ENCODE data around the gene ADAT3. TPM values are rescaled to one million over a fixed set of nuclear protein-coding genes. Genes with fewer than 3 reads are reported as not detected.

ADAT3 gene
- total and polyA plus RNA-seq, 8 donors: 1.3 to 9.4 (median 2.9) TPM

- Histone ChIP-seq H3K27me3 (no peaks in the 10 kb centered on the region), H3K27ac (no peak overlapping the region), H3K4me1 (peaks cover 20 to 36% of the 10 kb centered on the region in 2 donors), H3K36me3 (no peaks in the 10 kb centered on the region), H3K4me3 (no peak overlapping the region), H3K9me3 (no peaks in the 10 kb centered on the region)
- TF ChIP-seq, protein P1, sequence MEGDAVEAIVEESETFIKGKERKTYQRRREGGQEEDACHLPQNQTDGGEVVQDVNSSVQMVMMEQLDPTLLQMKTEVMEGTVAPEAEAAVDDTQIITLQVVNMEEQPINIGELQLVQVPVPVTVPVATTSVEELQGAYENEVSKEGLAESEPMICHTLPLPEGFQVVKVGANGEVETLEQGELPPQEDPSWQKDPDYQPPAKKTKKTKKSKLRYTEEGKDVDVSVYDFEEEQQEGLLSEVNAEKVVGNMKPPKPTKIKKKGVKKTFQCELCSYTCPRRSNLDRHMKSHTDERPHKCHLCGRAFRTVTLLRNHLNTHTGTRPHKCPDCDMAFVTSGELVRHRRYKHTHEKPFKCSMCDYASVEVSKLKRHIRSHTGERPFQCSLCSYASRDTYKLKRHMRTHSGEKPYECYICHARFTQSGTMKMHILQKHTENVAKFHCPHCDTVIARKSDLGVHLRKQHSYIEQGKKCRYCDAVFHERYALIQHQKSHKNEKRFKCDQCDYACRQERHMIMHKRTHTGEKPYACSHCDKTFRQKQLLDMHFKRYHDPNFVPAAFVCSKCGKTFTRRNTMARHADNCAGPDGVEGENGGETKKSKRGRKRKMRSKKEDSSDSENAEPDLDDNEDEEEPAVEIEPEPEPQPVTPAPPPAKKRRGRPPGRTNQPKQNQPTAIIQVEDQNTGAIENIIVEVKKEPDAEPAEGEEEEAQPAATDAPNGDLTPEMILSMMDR (IDR thresholded peaks at IDR 0.05): no peak
- no peak for ATAC-seq
- intact Hi-C loops (cut with DNase I): no loop called here
- DNase-seq: no peak
Observed at GRCh38 chr19:1893791-1894190, 11.4 kb upstream of the ADAT3 start.

GRCh38 chr19:1896508-1896907, 8.7 kb upstream of the ADAT3 start:
- no peaks in the 10 kb centered on the region for H3K27me3 ChIP-seq
- no peaks in the 10 kb centered on the region for H3K9me3 ChIP-seq
- H3K27ac ChIP-seq: peak overlapping the region in 1 of 2 donors; percentile 86
- ATAC-seq (no peak), DNase-seq (no peak)
- no peaks in the 10 kb centered on the region for H3K36me3 ChIP-seq
- peaks cover 20 to 46% of the 10 kb centered on the region in 2 donors for H3K4me1 ChIP-seq
- TF ChIP-seq, protein P1 (IDR thresholded peaks at IDR 0.05): no peak
- intact Hi-C loops (cut with DNase I): no loop called here
- no peak overlapping the region for H3K4me3 ChIP-seq

DNA sequence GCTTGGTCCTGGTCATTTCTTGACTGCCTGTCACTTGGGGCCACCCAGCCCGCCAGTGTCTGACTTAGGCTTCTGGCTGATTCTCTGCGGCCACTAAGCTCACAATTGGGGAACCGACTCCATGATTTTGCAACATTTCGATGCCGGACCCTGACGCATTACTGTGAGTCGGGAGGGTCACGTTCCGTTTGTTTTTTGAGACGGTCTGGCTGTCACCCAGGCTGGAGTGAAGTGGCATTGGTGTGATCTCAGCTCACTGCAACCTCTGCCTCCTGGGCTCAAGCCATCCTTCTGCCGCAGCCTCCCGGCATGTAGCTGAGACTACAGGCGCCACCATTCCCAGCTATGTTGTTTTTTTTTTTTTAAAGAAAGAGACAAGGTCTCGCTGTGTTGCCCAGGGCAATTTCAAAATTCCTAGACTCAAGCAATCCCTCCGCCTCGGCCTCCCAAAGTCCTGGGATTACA, 3.2 kb upstream of the ADAT3 start:
- Histone ChIP-seq H3K9me3 (no peaks in the 10 kb centered on the region), H3K27ac (peak overlapping the region; percentile 67 to 92), H3K4me1 (peaks cover 12 to 58% of the 10 kb centered on the region in 2 donors), H3K36me3 (no peaks in the 10 kb centered on the region), H3K4me3 (no peak overlapping the region), H3K27me3 (no peaks in the 10 kb centered on the region)
- TF ChIP-seq, protein P1 (IDR thresholded peaks at IDR 0.05): no peak
- DNase-seq (peak in 1 of 4 donors; percentile 83), ATAC-seq (no peak)
- intact Hi-C loops (cut with DNase I): no loop called here

DNA sequence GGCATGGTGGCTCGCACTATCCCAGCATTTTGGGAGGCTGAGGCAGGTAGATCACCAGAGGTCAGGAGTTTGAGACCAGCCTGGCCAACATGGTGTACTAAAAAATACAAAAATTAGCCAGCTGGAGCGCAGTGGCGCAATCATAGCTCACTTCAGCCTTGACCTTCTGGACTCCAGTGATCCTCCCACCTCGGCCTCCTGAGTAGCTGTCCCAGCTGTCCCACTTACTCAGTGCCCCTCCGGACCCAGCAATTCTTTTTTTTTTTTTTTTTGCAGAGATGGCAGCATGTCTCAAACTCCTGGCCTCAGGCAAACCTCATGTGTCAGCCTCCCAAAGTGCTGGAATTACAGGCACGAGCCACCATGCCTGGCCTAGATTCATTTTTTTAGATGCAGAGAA, 2.3 kb upstream of the ADAT3 start:
- ATAC-seq: no peak
- intact Hi-C loops (cut with DNase I): no loop called here

GRCh38 chr19:1904860-1905109, 414 bp upstream of the ADAT3 start:
- Histone ChIP-seq H3K27me3 (no peaks in the 10 kb centered on the region), H3K27ac (peak overlapping the region; percentile 84 to 92), H3K36me3 (peaks cover 0 to 9% of the 10 kb centered on the region in 2 donors), H3K9me3 (no peaks in the 10 kb centered on the region), H3K4me1 (peaks cover 9 to 73% of the 10 kb centered on the region in 2 donors), H3K4me3 (peak overlapping the region; percentile 48 to 64)
- ATAC-seq (peak; percentile 0), DNase-seq (no peak)
- intact Hi-C loops (cut with DNase I): no loop called here
- TF ChIP-seq, protein P1 (IDR thresholded peaks at IDR 0.05): no peak

More for the DNA sequence above, 2.3 kb upstream of the ADAT3 start:
- Histone ChIP-seq H3K36me3 (peaks cover 0 to 5% of the 10 kb centered on the region in 2 donors), H3K4me3 (no peak overlapping the region), H3K9me3 (no peaks in the 10 kb centered on the region), H3K4me1 (peaks cover 7 to 57% of the 10 kb centered on the region in 2 donors), H3K27ac (peak overlapping the region in 1 of 2 donors; percentile 92), H3K27me3 (no peaks in the 10 kb centered on the region)
- DNase-seq: no peak
- TF ChIP-seq, protein P1 (IDR thresholded peaks at IDR 0.05): no peak

Measured in left lung (tissue), 10 donors.